HEK293 (cell line): ENCODE results near the gene KRTAP10-7.

Source experiments
- CTCF ChIA-PET: fragments of 350-600 bp; formaldehyde crosslinking; extraction: SDS; loops from one replicate; lab custom pipeline; 2021; ENCODE audit warnings: antibody characterized with exemption; lab: Yijun Ruan, JAX
- POLR2A ChIA-PET: fragments of 300-600 bp; formaldehyde crosslinking; extraction: SDS; loops from one replicate; lab custom pipeline; 2020; ENCODE audit warnings: antibody characterized with exemption, inconsistent platforms; lab: Yijun Ruan, JAX
- H3K27ac ChIP-seq: fragments of 200-500 bp; sonication (Bioruptor generic); 2 replicates; pipeline ENCODE4 v1.5.1; 2014; ENCODE audit warnings: low read depth, low read length, control low read depth, inconsistent platforms; ENCODE audit errors: extremely low read depth
- H3K36me3 ChIP-seq, 2 experiments: fragments of 200-500 bp in 1 of 2; sonication (Bioruptor generic) in 1 of 2; 1 replicate in 1 of 2; 2 replicates in 1 of 2; pipeline ENCODE4 v1.5.1; 2014 to 2017; ENCODE audit warnings: inconsistent platforms in 2 of 2, low read length in 2 of 2; ENCODE audit not compliant: control insufficient read depth in 2 of 2, insufficient read depth in 1 of 2
- H3K4me1 ChIP-seq: fragments of 200-500 bp; sonication (Bioruptor generic); 2 replicates; pipeline ENCODE4 v1.5.1; 2014; ENCODE audit warnings: mild to moderate bottlenecking, low read length, inconsistent platforms; ENCODE audit not compliant: control insufficient read depth, insufficient read depth
- H3K4me3 ChIP-seq: 2 replicates; pipeline ENCODE4 v1.5.1; 2011; ENCODE audit warnings: low read depth, mild to moderate bottlenecking, control low read depth, low read length, moderate library complexity
- H3K9me3 ChIP-seq: fragments of 200-500 bp; sonication (Bioruptor generic); 2 replicates; pipeline ENCODE4 v1.5.1; 2014; ENCODE audit warnings: low read depth, low read length, inconsistent platforms; ENCODE audit not compliant: control insufficient read depth, insufficient read depth
- BCL11B ChIP-seq: fragments of 450-650 bp; formaldehyde crosslinking; IDR thresholded peaks from 2 replicates; pipeline ENCODE4 v1.5.1; 2016; ENCODE audit warnings: low read depth, missing biosample characterization, missing genetic modification characterization
- GFI1B ChIP-seq: fragments of 450-650 bp; formaldehyde crosslinking; IDR thresholded peaks from 2 replicates; pipeline ENCODE4 v1.5.1; 2016; ENCODE audit warnings: missing biosample characterization, missing genetic modification characterization
- GLIS1 ChIP-seq: fragments of 450-650 bp; formaldehyde crosslinking; IDR thresholded peaks from 2 replicates; pipeline ENCODE4 v1.5.1; 2016; ENCODE audit warnings: missing biosample characterization, missing genetic modification characterization
- HOXA7 ChIP-seq: sonication (generic); formaldehyde crosslinking; IDR thresholded peaks from 2 replicates; pipeline ENCODE4 v1.8.1; 2022; ENCODE audit warnings: missing genetic modification reagents, borderline replicate concordance
- KLF1 ChIP-seq: fragments of 450-650 bp; formaldehyde crosslinking; IDR thresholded peaks from 2 replicates; pipeline ENCODE4 v1.5.1; 2016; ENCODE audit warnings: missing biosample characterization, missing genetic modification characterization
- REPIN1 ChIP-seq: fragments of 450-650 bp; formaldehyde crosslinking; IDR thresholded peaks from 2 replicates; pipeline ENCODE4 v1.5.1; 2017; ENCODE audit warnings: missing biosample characterization, missing genetic modification characterization, low read depth
- SCRT2 ChIP-seq: fragments of 450-650 bp; formaldehyde crosslinking; IDR thresholded peaks from 2 replicates; pipeline ENCODE4 v1.5.1; 2016; ENCODE audit warnings: missing biosample characterization, missing genetic modification characterization
- ZBTB1 ChIP-seq: fragments of 450-650 bp; formaldehyde crosslinking; IDR thresholded peaks from 2 replicates; pipeline ENCODE4 v1.5.1; 2016; ENCODE audit warnings: missing biosample characterization, missing genetic modification characterization
- ZBTB20 ChIP-seq: fragments of 450-650 bp; formaldehyde crosslinking; IDR thresholded peaks from 2 replicates; pipeline ENCODE4 v1.5.1; 2016; ENCODE audit warnings: missing biosample characterization, missing genetic modification characterization
- ZNF140 ChIP-seq: fragments of 450-650 bp; formaldehyde crosslinking; IDR thresholded peaks from 2 replicates; pipeline ENCODE4 v1.5.1; 2016; ENCODE audit warnings: missing biosample characterization, missing genetic modification characterization
- ZNF174 ChIP-seq: fragments of 450-650 bp; formaldehyde crosslinking; IDR thresholded peaks from 2 replicates; pipeline ENCODE4 v1.5.0; 2017; ENCODE audit warnings: missing biosample characterization, mild to moderate bottlenecking, missing genetic modification characterization
- ZNF184 ChIP-seq: fragments of 450-650 bp; IDR thresholded peaks from 2 replicates; pipeline ENCODE4 v1.5.1; 2018; ENCODE audit warnings: missing biosample characterization, mild to moderate bottlenecking, missing genetic modification characterization
- ZNF223 ChIP-seq: fragments of 450-650 bp; formaldehyde crosslinking; IDR thresholded peaks from 2 replicates; pipeline ENCODE4 v1.5.1; 2016; ENCODE audit warnings: missing biosample characterization, missing genetic modification characterization
- ZNF311 ChIP-seq: fragments of 450-650 bp; formaldehyde crosslinking; IDR thresholded peaks from 2 replicates; pipeline ENCODE4 v1.5.1; 2017; ENCODE audit warnings: missing biosample characterization, missing genetic modification characterization, borderline replicate concordance
- ZNF335 ChIP-seq: fragments of 450-650 bp; formaldehyde crosslinking; conservative IDR thresholded peaks from 2 replicates; pipeline ENCODE4 v1.5.1; 2016; ENCODE audit warnings: missing biosample characterization, missing genetic modification characterization
- ZNF354C ChIP-seq: fragments of 450-650 bp; formaldehyde crosslinking; IDR thresholded peaks from 2 replicates; pipeline ENCODE4 v1.5.1; 2016; ENCODE audit warnings: missing biosample characterization, missing genetic modification characterization, low read depth, borderline replicate concordance
- ZNF677 ChIP-seq: fragments of 450-650 bp; IDR thresholded peaks from 2 replicates; pipeline ENCODE4 v1.5.0; 2018; ENCODE audit warnings: missing biosample characterization, mild to moderate bottlenecking, missing genetic modification characterization, moderate library complexity
- ZNF777 ChIP-seq: fragments of 450-650 bp; formaldehyde crosslinking; IDR thresholded peaks from 2 replicates; pipeline ENCODE4 v1.5.1; 2017; ENCODE audit warnings: missing biosample characterization, missing genetic modification characterization, borderline replicate concordance
- TF ChIP-seq, protein P1 (sequence below): fragments of 450-650 bp; formaldehyde crosslinking; IDR thresholded peaks from 2 replicates; pipeline ENCODE4 v1.5.1; 2016; ENCODE audit warnings: missing biosample characterization, missing genetic modification characterization
- TF ChIP-seq, protein P2 (sequence below): fragments of 450-650 bp; formaldehyde crosslinking; IDR thresholded peaks from 2 replicates; pipeline ENCODE4 v1.5.1; 2017; ENCODE audit warnings: missing biosample characterization, missing genetic modification characterization
- TF ChIP-seq, protein P3 (sequence below): fragments of 450-650 bp; formaldehyde crosslinking; IDR thresholded peaks from 2 replicates; pipeline ENCODE4 v1.5.1; 2016; ENCODE audit warnings: missing biosample characterization, missing genetic modification characterization
- TF ChIP-seq, protein P4 (sequence below): fragments of 450-650 bp; formaldehyde crosslinking; IDR thresholded peaks from 2 replicates; pipeline ENCODE4 v1.5.1; 2016; ENCODE audit warnings: missing biosample characterization, missing genetic modification characterization, borderline replicate concordance
- TF ChIP-seq, protein P5 (sequence below): fragments of 450-650 bp; formaldehyde crosslinking; IDR thresholded peaks from 2 replicates; pipeline ENCODE4 v1.5.1; 2016; ENCODE audit warnings: missing biosample characterization, missing genetic modification characterization

Gene KRTAP10-7

DNA sequence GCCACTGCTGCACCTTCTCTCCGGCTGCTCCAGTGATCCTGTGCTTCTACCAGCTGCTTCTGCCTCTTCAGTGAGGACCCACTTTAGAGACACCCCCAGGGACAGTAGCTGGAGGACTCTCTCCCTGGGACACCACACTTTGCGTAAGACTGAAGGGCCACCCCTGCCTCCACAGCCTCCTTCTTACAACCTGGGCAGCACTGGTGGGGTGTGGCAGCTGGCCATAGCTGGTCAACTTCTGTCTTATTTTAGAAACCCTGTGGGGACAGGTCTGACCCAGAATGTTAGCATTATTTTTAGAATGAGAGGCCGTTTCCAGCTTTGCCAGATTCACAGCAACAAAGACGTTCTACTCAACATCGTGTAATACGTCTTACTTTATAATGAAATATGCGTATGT, 25.4 kb downstream of the KRTAP10-7 start (continued):
- TF ChIP-seq ZNF184 (tag by site-specific recombination), result no peak
- no peak for TF ChIP-seq SCRT2 (tag by site-specific recombination)
- TF ChIP-seq, protein P1, sequence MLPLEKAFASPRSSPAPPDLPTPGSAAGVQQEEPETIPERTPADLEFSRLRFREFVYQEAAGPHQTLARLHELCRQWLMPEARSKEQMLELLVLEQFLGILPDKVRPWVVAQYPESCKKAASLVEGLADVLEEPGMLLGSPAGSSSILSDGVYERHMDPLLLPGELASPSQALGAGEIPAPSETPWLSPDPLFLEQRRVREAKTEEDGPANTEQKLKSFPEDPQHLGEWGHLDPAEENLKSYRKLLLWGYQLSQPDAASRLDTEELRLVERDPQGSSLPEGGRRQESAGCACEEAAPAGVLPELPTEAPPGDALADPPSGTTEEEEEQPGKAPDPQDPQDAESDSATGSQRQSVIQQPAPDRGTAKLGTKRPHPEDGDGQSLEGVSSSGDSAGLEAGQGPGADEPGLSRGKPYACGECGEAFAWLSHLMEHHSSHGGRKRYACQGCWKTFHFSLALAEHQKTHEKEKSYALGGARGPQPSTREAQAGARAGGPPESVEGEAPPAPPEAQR (tag by site-specific recombination), result no peak
- TF ChIP-seq REPIN1 (tag by site-specific recombination), result no peak
- TF ChIP-seq, protein P2, sequence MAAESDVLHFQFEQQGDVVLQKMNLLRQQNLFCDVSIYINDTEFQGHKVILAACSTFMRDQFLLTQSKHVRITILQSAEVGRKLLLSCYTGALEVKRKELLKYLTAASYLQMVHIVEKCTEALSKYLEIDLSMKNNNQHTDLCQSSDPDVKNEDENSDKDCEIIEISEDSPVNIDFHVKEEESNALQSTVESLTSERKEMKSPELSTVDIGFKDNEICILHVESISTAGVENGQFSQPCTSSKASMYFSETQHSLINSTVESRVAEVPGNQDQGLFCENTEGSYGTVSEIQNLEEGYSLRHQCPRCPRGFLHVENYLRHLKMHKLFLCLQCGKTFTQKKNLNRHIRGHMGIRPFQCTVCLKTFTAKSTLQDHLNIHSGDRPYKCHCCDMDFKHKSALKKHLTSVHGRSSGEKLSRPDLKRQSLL (tag by site-specific recombination), result no peak
- TF ChIP-seq ZNF777 (tag by site-specific recombination), result no peak
- TF ChIP-seq, protein P3, sequence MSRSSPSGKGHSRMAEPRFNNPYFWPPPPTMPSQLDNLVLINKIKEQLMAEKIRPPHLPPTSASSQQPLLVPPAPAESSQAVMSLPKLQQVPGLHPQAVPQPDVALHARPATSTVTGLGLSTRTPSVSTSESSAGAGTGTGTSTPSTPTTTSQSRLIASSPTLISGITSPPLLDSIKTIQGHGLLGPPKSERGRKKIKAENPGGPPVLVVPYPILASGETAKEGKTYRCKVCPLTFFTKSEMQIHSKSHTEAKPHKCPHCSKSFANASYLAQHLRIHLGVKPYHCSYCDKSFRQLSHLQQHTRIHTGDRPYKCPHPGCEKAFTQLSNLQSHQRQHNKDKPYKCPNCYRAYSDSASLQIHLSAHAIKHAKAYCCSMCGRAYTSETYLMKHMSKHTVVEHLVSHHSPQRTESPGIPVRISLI, result no peak
- TF ChIP-seq, protein P4, sequence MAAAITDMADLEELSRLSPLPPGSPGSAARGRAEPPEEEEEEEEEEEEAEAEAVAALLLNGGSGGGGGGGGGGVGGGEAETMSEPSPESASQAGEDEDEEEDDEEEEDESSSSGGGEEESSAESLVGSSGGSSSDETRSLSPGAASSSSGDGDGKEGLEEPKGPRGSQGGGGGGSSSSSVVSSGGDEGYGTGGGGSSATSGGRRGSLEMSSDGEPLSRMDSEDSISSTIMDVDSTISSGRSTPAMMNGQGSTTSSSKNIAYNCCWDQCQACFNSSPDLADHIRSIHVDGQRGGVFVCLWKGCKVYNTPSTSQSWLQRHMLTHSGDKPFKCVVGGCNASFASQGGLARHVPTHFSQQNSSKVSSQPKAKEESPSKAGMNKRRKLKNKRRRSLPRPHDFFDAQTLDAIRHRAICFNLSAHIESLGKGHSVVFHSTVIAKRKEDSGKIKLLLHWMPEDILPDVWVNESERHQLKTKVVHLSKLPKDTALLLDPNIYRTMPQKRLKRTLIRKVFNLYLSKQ, result no peak
- TF ChIP-seq GFI1B (tag by site-specific recombination), result no peak

DNA sequence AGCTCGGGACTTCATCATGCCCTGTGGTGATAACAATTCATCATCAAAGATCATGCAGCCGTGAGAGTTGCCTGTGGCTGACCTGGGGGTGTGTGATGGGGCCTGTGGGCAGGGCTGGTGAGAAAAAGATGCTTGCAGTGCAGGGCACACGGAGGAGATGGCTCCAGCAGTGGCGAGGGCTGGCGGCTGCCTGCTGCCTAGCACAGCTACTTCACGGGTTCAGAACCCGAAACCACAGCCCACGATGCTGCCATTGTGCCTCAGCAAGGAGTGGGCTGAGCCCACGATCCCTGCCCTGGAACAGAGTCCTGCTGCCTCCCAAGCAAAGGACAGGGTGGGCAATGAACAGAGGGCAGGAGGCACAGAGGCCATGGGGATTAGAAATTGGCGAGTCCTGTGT, 25.9 kb downstream of the KRTAP10-7 start:
- H3K4me3 ChIP-seq, result no peak overlapping the region
- TF ChIP-seq ZBTB1 (no peak), ZNF223 (tag by site-specific recombination) (no peak), ZNF335 (tag by site-specific recombination) (no peak), GLIS1 (tag by site-specific recombination) (no peak), ZNF677 (tag by site-specific recombination) (no peak), ZNF140 (tag by site-specific recombination) (no peak), KLF1 (tag by site-specific recombination) (no peak), BCL11B (tag by site-specific recombination) (no peak), ZNF174 (tag by site-specific recombination) (no peak), ZNF354C (tag by site-specific recombination) (no peak), ZNF311 (tag by site-specific recombination) (no peak), HOXA7 (CRISPR knock-in tag) (no peak), ZBTB20 (tag by site-specific recombination) (no peak)
- TF ChIP-seq, protein P5, sequence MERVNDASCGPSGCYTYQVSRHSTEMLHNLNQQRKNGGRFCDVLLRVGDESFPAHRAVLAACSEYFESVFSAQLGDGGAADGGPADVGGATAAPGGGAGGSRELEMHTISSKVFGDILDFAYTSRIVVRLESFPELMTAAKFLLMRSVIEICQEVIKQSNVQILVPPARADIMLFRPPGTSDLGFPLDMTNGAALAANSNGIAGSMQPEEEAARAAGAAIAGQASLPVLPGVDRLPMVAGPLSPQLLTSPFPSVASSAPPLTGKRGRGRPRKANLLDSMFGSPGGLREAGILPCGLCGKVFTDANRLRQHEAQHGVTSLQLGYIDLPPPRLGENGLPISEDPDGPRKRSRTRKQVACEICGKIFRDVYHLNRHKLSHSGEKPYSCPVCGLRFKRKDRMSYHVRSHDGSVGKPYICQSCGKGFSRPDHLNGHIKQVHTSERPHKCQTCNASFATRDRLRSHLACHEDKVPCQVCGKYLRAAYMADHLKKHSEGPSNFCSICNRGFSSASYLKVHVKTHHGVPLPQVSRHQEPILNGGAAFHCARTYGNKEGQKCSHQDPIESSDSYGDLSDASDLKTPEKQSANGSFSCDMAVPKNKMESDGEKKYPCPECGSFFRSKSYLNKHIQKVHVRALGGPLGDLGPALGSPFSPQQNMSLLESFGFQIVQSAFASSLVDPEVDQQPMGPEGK, result no peak
- H3K9me3 ChIP-seq, result no peaks in the 10 kb centered on the region
- no peaks in the 10 kb centered on the region for H3K4me1 ChIP-seq
- POLR2A ChIA-PET, result no interaction called here
- no peaks in the 10 kb centered on the region for H3K36me3 ChIP-seq
- H3K27ac ChIP-seq, result no peak overlapping the region
- CTCF ChIA-PET, result interaction anchor here (0.7 kb wide), 1 partner anchor 974 kb away, joined by 3 read pairs; no protein-coding TSS in a partner anchor
